GM21786 (cell line): ENCODE results near the gene PPP2R5C.
"Not testable (repeated sequence)": the region's sequence is repeated elsewhere in the genome, so short reads cannot be mapped to it uniquely, and the experiment has no call there.

ENCODE experiments used
- ATAC-seq: cut with Tn5 transposase; IDR thresholded peaks from one replicate; pipeline ENCODE4 v1.9.1; 2021; ENCODE audit not compliant: unreplicated experiment

The PPP2R5C gene

DNA sequence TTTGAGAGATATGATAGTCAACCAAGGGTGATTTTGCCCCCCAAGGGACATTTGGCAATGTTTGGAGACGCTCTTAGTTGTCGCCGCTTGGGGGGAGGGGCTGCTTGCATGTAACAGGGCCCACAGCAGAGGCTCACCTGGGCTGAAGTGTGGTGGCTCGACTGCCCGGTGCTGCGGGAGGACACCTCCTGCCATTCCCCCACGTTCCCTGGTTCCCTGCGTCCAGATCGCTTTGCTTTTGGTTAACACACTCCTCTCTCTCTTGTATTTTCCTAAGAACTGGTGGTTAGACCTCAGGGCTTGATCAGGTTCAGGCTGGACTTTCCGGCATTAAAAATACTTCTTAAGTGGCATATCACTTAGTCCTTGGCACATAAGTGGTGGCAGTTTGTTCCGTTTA, 18.9 kb downstream of the PPP2R5C start:
- ATAC-seq: no peak

DNA sequence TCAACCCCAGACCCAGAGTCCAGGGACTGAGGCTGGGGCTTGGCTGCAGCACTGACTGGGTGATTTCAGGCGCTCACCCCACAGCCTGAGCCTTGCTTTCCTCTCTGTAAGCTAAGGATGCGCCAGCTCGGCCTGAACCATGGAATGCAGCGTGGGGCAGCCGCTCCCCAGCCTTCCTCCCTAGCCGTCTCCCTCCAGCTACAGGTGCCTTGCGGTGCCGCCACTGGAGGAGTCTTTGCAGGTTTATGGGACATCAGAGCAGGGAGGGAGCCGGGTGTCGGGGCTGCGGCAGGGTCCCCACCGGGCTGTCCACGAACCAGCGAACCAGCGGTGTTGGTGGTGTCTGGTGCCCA, 19.4 kb downstream of the PPP2R5C start:
- ATAC-seq: no peak

DNA sequence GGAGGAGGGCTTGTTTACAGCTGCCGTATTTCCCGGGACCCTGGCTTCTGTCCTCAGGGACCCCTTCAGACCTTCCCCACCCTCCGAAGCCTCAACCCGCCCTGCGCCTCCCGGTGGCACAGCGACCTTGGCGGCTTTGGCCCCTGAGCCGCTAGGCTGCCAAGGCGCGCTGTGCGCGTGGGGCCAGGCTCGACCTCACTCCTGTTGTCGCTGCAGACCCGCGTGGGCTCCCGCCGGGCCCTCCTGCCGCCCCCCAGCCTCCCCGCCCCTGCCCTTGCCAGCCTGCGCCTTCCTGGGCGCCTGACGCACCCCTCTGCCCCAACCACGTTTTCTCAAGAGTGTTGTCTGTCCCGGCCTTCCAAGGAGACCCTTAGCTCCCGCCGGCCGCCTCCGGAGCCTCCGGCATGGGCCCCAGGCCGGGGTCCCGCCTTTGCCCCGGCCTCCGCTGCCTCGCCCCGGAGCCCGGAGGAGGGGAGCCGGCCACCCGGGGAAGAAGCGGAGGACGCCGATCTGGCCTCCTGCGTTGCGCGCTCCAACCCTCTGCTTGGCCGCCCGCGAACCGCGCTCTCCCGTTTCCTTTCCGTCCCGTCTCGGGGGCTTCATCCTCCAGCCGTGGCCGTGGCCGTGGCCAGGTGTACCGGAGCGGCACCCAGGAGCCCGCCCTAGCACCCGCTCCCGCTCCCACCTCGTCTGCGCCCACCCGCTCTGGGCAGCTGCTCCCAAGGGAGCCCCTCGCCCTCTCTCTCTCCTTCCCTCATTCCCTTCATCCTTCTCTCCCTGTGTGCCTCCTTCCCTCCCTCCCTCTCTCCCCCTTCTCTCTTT, 19.9 kb downstream of the PPP2R5C start:
- no peak for ATAC-seq

DNA sequence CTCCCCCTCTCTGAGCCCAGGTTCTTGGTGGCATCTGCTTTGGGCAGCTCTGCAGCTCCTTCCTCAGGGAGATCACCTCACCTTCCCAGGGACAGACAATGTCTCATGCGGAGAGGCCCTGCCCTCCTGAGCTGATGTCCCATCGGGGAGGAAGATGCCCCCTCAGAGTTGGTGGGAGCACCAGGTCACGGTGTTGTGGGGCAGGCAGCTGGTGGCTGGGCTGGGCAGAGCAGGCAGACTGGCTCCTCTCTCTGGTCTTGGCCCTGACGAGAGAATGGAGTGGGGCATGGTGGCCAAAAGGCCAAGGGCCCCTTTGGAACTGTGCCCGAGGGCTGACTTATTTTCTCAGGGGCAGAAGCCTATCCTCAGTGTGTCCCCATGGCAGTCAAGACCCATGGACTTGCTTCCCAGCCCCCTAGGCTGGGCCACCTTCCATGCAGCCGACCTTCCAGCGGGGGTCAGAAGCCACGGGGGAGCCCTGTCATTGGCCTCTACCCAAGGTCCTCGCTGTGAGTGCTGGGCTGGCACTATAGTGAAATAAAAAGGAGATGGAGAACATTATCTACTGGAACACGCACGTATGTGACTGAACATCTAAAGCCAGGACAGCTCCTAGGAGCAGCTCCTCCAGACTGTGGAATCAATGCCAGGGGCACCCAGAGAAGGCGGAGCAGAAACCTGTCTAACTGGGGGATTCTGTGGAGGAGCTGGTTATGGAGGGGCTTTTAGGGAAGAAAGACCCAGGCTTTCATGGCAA, 21.9 kb downstream of the PPP2R5C start:
- no peak for ATAC-seq

DNA sequence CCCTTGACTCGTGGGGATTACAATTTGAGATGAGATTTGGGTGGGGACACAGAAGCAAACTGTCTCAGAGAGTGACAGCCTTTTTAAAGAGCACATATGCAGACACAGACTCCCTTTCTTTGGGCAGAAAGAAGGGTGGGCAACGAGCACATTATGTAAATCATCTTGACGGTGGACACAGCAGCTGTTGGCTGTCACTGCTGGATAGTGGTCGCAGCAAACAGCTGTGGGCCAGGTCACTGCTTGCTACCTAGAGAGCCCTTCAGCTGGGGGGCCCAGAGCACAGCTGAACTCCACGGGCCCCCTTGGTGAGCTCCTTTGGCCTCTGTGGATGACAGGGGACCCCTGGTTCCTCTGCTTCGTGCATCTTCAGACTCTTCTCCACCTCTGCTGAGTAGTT, 23.1 kb downstream of the PPP2R5C start:
- ATAC-seq: no peak

DNA sequence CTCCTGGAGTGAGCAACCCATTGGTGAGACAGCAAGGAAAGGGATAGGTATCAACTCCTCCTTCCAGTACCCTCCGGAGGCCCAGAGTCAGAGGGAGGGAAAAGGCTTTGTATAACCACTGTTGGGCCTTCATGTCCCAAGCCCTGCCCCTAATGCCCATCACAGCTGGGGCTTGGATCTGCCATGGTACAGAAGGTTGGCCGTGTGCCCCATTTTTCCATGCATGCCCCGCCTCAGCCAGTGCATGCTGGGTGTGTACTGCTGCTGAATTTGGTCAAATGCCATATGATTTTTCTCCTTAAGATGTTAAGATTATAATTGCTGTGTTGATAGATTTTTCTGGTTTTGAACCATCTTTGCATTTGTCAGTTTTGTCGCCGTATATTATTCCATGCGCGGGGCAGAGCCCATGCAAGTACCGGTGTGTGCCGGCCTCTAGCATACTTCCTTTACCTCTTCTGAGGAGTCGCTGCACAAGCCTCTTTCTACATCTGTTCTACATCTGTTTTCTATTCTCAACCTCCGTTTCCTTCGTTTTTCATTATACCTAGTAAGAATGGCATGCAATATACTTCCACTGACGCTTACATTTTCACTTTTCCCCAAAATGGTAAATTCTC, 26.6 kb downstream of the PPP2R5C start:
- ATAC-seq: no peak

DNA sequence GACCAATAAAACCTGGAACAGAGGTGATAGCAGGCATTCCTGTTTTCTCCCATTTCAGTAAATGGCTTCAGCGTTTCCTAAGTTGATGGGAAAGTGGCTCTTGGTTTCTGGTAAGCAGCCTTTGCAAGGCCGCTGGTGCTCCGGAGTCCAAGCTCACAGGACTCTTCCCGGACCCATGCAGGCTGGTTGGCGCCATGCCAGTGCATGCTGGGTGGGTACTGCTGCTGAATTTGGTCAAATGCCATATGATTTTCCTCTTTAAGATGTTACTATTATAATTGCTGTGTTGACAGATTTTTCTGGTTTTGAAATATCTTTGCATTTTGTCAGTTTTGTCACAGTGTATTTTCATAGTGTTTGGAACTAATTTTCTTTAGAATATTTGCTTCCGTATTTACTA, 27.7 kb downstream of the PPP2R5C start:
- no peak for ATAC-seq

DNA sequence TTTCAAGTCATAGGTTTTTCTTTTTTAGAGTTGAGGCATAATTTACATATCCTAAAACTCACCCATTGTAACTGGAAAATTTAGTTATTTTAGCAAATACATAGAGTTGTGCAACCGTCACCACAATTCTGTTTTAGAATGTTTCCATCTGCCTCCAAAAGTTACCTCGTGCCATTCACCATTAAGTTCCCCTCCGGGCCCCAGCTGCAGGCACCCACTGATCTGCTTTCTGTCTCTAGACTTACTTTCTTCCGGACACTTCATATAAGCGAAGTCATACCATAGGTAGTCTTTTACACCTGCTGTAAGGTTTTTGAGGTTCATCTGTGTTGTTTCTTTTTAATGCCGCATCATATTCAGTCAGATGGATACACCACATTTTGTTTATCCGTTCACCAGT, 28.7 kb downstream of the PPP2R5C start:
- ATAC-seq: no peak

DNA sequence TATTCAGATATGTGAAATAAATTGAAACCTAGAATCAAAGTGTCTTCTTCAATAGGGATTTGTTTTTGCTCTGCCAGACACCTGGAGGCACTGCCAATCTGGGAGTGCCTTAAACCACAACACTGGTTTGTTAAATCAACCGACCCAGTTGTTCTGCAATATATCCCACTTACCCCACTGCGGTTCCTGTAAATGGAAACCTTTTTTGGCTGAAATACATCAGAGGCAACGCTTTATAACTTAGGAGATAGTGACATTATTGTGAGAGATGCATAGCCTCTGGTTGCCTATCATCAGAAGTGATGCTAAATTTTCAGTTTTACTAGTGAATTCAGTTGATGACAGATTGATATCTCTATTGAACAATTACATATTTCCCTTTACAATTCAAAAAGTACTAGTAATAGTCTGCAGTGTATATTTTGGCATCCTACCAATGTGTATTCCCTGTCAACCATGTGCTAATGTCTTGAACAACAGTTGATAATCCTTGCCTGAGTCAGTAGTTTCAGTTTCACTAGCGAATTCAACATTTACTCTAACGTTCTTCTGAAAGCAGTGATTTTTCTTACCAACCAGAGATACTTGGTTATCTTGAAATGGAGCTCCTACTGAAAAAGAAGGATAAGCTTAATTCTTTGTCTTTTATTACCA, 30.5 kb downstream of the PPP2R5C start:
- ATAC-seq: peak; percentile 48

DNA sequence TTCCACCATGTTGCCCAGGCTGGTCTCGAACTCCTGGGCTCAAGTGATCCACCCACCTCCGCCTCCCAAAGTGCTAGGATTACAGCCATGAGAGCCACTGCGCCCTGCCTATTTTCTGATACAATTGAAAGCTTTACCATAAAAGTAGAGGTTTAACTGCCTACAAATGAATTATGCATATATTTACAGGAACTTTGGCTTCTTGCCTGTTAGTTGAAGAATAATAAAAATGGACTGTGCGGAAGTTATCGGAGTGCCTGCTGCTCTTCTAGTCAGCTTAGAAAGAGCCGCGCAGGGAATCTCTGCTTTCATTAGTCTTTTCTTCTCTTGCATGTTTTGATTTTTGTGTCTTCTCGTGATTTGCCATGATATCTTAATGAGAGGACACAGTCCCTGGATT, 34.5 kb downstream of the PPP2R5C start:
- ATAC-seq: no peak

DNA sequence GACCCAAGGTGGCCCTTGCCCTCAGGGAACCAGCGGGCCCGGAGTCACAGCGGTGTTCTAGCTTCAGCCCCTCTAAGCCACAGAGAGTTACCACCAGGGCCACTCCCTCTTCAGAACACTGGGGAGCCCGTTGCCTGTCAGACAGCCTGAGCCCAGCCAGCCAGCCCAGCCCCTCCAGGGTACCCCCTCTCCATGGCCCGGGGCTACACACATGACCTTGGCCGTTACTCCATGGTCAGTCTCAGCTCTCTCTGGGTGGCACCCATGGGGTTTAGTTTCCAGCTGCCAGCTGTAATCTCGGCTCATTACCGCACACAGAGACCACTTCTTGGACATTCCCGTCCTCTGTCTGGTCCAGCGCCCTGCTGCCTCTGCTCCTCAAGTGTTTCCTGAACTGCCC, 35.0 kb downstream of the PPP2R5C start:
- ATAC-seq: no peak

DNA sequence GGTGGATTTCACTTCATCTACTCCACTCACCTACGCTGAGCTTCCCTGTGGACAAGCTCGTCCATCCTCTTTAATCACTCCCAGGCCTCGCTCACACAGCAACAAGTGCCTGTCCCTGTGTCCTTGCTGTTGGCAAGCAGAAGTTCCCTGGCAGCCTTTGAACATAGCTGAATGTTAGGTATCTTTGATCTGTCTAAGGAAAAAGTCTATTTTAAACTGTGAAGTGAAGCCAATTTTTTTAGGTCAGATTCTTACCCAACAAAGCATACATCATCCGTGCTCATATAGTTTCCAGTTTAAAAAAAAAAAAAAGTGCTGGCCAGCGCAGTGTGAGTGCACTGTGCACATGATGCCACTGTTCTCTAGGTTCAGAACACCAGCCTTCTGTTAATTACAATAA, 36.3 kb downstream of the PPP2R5C start:
- no peak for ATAC-seq

DNA sequence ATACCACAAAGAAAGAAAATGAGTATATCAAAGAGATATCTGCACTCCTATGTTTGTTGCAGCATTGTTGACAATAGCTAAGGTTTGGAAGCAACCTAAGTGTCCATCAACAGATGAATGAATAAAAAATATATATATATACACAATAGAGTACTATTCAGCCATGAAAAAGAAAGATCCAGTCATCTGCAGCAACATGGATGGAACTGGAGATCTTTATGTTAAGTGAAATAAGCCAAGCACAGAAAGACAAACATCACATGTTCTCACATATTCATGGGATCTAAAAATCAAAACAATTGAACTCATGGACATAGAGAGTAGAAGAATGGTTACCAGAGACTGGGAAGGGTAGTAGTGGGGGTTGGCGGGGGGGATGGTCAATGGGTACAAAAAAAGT, 42.9 kb downstream of the PPP2R5C start:
- ATAC-seq: not testable (repeated sequence)

DNA sequence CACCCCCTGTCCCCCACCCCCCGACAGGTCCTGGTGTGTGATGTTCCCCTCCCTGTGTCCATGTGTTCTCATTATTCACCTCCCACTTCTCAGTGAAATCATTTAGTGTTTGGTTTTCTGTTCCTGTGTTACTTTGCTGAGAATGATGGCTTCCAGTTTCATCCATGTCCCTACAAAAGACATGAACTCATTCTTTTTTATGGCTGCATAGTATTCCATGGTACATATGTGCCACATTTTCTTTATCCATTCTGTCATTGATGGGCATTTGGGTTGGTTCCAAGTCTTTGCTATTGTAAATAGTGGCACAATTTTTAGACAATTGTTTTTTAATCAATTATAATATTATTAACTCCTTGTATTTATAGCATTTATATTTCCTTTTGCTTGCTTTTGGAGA, 44.7 kb downstream of the PPP2R5C start:
- ATAC-seq: not testable (repeated sequence)

DNA sequence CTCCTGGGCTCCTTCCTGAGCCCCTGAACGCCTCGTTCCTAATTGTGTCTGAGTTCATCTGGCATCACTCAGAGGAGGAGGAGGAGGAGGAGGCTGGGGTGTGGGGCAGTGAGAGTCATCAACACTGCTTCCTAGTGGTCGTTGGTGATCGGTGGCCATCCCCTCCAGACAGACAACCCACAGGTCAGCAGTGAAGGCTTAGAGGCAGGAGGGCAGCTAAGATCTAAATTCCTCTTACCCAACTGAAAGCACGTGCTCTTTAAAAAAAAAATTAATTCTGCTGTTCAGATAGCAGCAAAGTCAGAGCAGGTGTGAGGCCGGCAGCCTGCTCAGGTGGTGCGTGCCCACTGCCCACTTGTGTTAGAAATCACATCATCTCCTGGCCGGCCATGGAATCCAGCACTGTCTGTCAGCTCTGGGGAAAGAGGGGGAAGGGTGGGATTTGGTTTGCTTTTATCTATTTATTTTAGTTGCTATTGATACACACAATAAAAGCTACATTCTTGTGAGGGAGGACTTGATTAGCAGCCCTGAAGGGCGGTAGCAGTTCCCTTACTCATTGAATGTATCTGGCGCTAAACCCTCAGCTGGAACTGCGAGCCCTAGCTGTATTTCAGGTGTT, 46.6 kb downstream of the PPP2R5C start:
- no peak for ATAC-seq

DNA sequence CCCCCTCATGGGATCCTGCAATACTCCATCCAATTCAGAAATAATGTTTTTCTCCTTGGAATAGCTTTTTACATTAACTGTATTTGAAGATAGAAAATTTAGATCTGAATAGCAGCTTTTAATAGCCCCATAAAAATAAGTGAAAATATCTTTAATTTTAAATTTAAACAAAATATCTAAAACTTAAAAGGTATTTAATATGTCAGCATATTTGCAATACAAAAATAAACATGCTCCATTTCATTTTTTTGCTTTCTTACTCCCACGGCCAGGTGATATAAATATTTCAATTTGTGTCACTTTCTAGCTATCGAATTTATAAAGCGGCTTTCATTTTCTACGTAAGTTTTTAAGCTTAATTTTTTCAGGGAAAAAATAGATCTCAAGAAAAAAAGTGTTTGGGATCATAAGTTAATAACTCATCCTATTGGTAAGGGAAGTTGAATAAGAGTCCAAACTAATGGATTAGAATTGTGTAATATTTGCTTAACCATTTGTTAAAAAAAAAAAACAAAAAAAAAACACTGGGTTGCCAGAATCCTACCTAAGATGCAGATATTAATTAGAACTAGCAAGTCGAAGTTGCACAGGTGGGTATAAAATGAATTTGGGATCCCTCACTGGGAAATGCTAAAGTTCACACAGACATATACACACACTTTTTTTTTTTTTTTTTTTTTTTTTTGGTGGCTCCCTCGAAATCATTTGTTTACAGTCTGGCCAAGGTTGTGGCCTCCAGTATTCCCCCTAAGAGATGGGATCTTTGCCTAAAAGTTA, 47.6 kb downstream of the PPP2R5C start:
- ATAC-seq: no peak

DNA sequence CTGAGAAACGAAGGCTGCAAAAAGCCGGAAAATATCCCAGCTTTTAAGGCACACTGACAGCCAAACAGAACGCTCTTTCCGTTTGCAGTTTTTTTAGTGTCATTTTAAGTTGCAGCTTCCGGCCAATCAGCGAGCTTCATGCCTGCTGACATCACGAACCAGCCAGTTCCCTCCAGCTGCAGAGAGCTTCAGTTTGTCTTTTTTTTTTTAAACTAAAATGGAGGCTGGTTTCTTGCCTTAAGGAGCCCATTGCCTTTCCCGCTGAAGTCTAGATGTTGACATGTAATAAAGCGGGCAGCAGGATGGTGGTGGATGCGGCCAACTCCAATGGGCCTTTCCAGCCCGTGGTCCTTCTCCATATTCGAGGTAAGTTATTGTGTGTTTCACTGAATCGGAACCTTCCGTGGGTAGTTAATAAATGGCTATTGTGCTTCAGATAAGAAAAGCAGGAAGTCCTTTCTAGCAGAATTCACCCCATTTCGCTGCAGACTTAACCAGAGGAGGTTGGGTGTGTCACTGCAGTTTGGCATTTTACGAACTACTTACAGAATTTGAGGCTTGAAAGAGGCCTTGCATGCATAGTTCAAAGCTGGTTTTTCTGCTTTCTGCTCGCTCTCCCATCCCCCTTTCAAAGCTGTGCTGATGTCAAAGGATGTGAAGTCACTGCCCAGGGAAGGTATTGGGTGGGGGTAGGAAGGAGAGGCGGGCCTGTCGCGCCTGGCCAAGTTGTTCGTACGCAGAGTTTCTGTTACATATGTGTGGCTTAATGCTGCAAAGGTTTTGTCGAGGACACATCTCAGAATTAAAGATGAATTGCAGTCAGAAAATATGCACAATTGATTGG, 48.4 kb downstream of the PPP2R5C start:
- peak; percentile 71 for ATAC-seq

DNA sequence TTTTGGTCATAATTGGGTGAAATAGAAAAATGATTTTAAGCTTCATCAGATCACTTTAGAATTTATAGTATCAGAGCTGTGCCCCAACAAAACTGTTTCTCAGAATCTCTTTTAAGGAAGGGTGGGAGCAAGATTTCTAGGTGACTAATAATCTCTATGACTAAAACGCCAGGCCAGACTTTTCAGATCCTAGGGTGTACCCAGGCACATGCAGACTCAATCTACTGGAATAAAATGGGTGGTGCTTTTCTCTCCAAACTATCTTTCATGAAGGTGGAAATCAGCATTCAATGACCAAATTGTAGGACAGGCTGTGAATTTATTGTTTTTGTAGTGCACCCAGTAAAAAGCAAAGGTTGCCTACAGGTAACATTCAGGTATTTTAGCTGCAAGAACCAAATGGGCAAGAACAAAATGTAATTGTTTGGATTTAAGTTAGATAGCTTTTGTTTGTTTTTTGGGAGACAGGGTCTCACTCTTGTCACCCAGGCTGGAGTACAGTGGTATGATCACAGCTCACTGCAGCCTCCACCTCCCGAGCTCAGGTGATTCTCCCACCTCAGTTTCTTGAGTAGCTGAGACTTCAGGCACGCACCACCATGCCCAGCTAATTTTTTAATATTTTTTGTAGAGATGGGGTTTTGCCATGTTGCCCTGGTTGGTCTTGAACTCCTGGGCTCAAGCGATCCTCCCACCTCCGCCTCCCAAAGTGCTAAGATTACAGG, 49.5 kb downstream of the PPP2R5C start:
- no peak for ATAC-seq

DNA sequence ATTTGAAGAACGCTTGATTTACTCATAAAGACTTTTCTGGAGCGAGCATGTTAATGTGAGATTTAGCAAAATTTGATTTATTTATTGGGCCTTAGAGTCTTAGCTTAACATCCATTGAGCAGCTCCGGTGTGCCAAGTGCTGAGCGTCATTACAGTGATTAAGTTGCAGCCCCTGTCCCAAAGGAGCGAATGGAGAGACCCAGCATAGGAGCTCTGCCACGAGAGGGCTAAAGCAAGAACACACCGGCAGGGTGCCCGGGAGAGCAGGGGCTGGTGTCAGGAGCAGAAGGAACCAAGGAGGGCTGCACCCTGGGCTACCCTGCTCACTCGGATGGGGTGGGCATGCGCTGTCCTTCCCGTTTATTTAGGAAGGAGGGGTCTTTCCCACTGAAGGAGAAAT, 50.6 kb downstream of the PPP2R5C start:
- ATAC-seq: no peak
